ENCODE data around the gene NDOR1.

The NDOR1 gene

DNA sequence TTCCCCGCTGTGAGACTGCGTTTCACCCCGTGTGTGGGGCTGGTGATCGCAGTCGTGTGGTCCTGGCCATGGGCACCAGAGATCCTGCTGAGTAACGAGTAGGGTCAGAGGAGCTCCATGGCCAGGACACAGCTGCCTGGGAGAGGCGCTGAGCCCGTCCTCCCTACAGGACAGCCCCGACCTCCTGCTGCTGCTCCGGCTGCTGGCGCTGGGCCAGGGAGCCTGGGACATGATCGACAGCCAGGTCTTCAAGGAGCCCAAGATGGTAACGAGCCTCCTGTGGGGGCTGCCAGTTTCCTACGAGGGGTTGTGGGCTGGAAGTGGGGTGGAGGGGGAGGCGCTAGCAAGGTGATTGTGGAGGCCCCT, 60.6 kb downstream of the NDOR1 start:
- DNase-seq: no peak
